IMR-90 (cell line): ENCODE data around the gene PCDHGA7. TPM values are rescaled to one million over a fixed set of nuclear protein-coding genes. Genes with fewer than 3 reads are reported as not detected.

ENCODE experiments used
- ATAC-seq: fragments of 200-7000 bp; cut with Tn5 transposase; 2 replicates; pipeline ENCODE4 v1.9.1; 2020; ENCODE audit warnings: low read depth, mild to moderate bottlenecking, moderate library complexity
- BruUV-seq: library from RNA; stranded (reverse); fragments of 400-500 nt; replicated peaks from 2 replicates; lab custom pipeline; 2021; lab: Mats Ljungman, UMichigan
- CTCF ChIA-PET: fragments of 300-600 bp; formaldehyde crosslinking; extraction: SDS; loops from one replicate; lab custom pipeline; 2021; ENCODE audit warnings: antibody characterized with exemption; lab: Yijun Ruan, JAX
- POLR2A ChIA-PET: fragments of 300-600 bp; sonication (Branson Sonifier 250); formaldehyde crosslinking; loops from one replicate; lab custom pipeline; 2022; ENCODE audit warnings: antibody characterized with exemption; ENCODE audit not compliant: unreplicated experiment; lab: Charles Lee
- DNase-seq: peaks from one replicate; pipeline ENCODE4 v3.0.0; 2013
- H2AFZ ChIP-seq: replicated peaks from 2 replicates; pipeline ENCODE3; 2013; ENCODE audit warnings: low read length, mild to moderate bottlenecking; ENCODE audit not compliant: poor library complexity
- H2AK5ac ChIP-seq: 2 replicates; pipeline ENCODE4 v1.6.1; 2013; ENCODE audit warnings: low read depth, low read length, inconsistent platforms
- H2AK9ac ChIP-seq: replicated peaks from 2 replicates; pipeline ENCODE3; 2013; ENCODE audit warnings: mild to moderate bottlenecking, low read depth, low read length, moderate library complexity; ENCODE audit not compliant: poor library complexity
- H2BK120ac ChIP-seq: 2 replicates; pipeline ENCODE4 v1.6.1; 2013; ENCODE audit warnings: low read depth, low read length, inconsistent platforms
- H2BK15ac ChIP-seq: 3 replicates; pipeline ENCODE4 v1.6.1; 2013; ENCODE audit warnings: low read depth, low read length, inconsistent platforms
- H2BK20ac ChIP-seq: 2 replicates; pipeline ENCODE4 v1.6.1; 2013; ENCODE audit warnings: low read depth, mild to moderate bottlenecking, inconsistent platforms, low read length, moderate library complexity
- H2BK5ac ChIP-seq: 2 replicates; pipeline ENCODE4 v1.6.1; 2013; ENCODE audit warnings: mild to moderate bottlenecking, low read depth, low read length, inconsistent platforms; ENCODE audit not compliant: poor library complexity, severe bottlenecking
- H3K14ac ChIP-seq: replicated peaks from 2 replicates; pipeline ENCODE4 v1.6.1; 2013; ENCODE audit warnings: low read depth, low read length, inconsistent platforms
- H3K18ac ChIP-seq: 2 replicates; pipeline ENCODE4 v1.6.1; 2013; ENCODE audit warnings: low read depth, low read length, control low read depth
- H3K23ac ChIP-seq: 2 replicates; pipeline ENCODE4 v1.6.1; 2013; ENCODE audit warnings: low read depth, low read length, inconsistent platforms
- H3K27ac ChIP-seq: 2 replicates; pipeline ENCODE4 v1.5.1; 2013; ENCODE audit warnings: mild to moderate bottlenecking, control low read depth, low read length; ENCODE audit not compliant: insufficient read depth
- H3K27me3 ChIP-seq: 2 replicates; pipeline ENCODE4 v1.6.1; 2013; ENCODE audit warnings: low read length; ENCODE audit not compliant: control insufficient read depth, insufficient read depth
- H3K36me3 ChIP-seq: 2 replicates; pipeline ENCODE4 v1.6.1; 2013; ENCODE audit warnings: low read length, mixed read lengths; ENCODE audit not compliant: control insufficient read depth, insufficient read depth
- H3K4ac ChIP-seq: 2 replicates; pipeline ENCODE4 v1.6.1; 2013; ENCODE audit warnings: low read depth, low read length, inconsistent platforms
- H3K4me1 ChIP-seq: 2 replicates; pipeline ENCODE4 v1.6.1; 2013; ENCODE audit warnings: low read length, mixed read lengths; ENCODE audit not compliant: control insufficient read depth, insufficient read depth
- H3K4me2 ChIP-seq: 2 replicates; pipeline ENCODE4 v1.6.1; 2013; ENCODE audit warnings: low read depth, mild to moderate bottlenecking, control low read depth, low read length, moderate library complexity
- H3K4me3 ChIP-seq: 2 replicates; pipeline ENCODE4 v1.5.1; 2013; ENCODE audit warnings: low read depth, mild to moderate bottlenecking, control low read depth, low read length, moderate library complexity; ENCODE audit not compliant: insufficient read depth
- H3K56ac ChIP-seq: 2 replicates; pipeline ENCODE4 v1.6.1; 2013; ENCODE audit warnings: low read length, inconsistent platforms; ENCODE audit not compliant: insufficient read depth; ENCODE audit errors: extremely low read depth
- H3K79me1 ChIP-seq, 2 experiments: 2 replicates each; pipeline ENCODE4 v1.6.1; 2013; ENCODE audit warnings: low read length in 2 of 2, inconsistent platforms in 1 of 2, low read depth in 1 of 2
- H3K9ac ChIP-seq: 2 replicates; pipeline ENCODE4 v1.6.1; 2013; ENCODE audit warnings: low read depth, low read length, control low read depth
- H3K9me1 ChIP-seq: 2 replicates; pipeline ENCODE4 v1.6.1; 2013; ENCODE audit warnings: low read length, inconsistent platforms; ENCODE audit not compliant: insufficient read depth
- H3K9me3 ChIP-seq: 2 replicates; pipeline ENCODE4 v1.6.1; 2013; ENCODE audit warnings: low read length; ENCODE audit not compliant: control insufficient read depth, insufficient read depth
- H4K20me1 ChIP-seq: 2 replicates; pipeline ENCODE4 v1.6.1; 2013; ENCODE audit warnings: low read length, inconsistent platforms; ENCODE audit not compliant: insufficient read depth
- H4K5ac ChIP-seq: 2 replicates; pipeline ENCODE4 v1.6.1; 2013; ENCODE audit warnings: mild to moderate bottlenecking, low read depth, low read length, control low read depth
- H4K8ac ChIP-seq, 2 experiments: 2 replicates each; pipeline ENCODE4 v1.6.1; 2013; ENCODE audit warnings: low read depth in 2 of 2, low read length in 2 of 2, control low read depth in 1 of 2, inconsistent platforms in 1 of 2
- H4K91ac ChIP-seq: 2 replicates; pipeline ENCODE4 v1.6.1; 2013; ENCODE audit warnings: low read depth, low read length, inconsistent platforms; ENCODE audit not compliant: insufficient read depth
- BHLHE40 ChIP-seq: fragments of 150-350 bp; IDR thresholded peaks from 2 replicates; pipeline ENCODE4 v1.6.1; 2016; ENCODE audit warnings: mild to moderate bottlenecking, low read depth, low read length
- CEBPB ChIP-seq: IDR thresholded peaks from 2 replicates; pipeline ENCODE4 v1.6.1; 2012; ENCODE audit warnings: low read depth, low read length, improper control_type of control experiment
- FOS ChIP-seq: fragments of 150-350 bp; IDR thresholded peaks from 2 replicates; pipeline ENCODE4 v1.6.1; 2016; ENCODE audit warnings: low read depth, low read length
- MXI1 ChIP-seq: IDR thresholded peaks from 2 replicates; pipeline ENCODE4 v1.6.1; 2012; ENCODE audit warnings: low read depth, mild to moderate bottlenecking, low read length, moderate library complexity, borderline replicate concordance
- NFE2L2 ChIP-seq: fragments of 150-350 bp; IDR thresholded peaks from 2 replicates; pipeline ENCODE4 v1.6.1; 2016; ENCODE audit warnings: low read depth, mild to moderate bottlenecking, low read length
- RAD21 ChIP-seq: IDR thresholded peaks from 2 replicates; pipeline ENCODE4 v1.6.1; 2012; ENCODE audit warnings: low read length, improper control_type of control experiment
- WGBS, 2 experiments: methylation state at CpG; one replicate each; pipeline versions ENCODE4 v1.1.5 to v1.1.7; 2013; ENCODE audit warnings: missing lambda C conversion rate in 2 of 2; ENCODE audit not compliant: insufficient read length in 1 of 2; ENCODE audit errors: extremely low coverage in 2 of 2; 5-methylcytosine and 5-hydroxymethylcytosine counted together
- dilution Hi-C: fragments of 300-500 bp; cut with HindIII; formaldehyde crosslinking; loops from one replicate; pipeline ENCODE4 v1.14.3; 2018; ENCODE audit warnings: low sequenced_read_pairs; ENCODE audit not compliant: unreplicated experiment
- in situ Hi-C: fragments of 300-500 bp; cut with MboI; formaldehyde crosslinking; loops from 3 replicates; pipeline ENCODE4 v1.14.3; 2019; ENCODE audit warnings: low sequenced_read_pairs, inconsistent platforms, mixed read lengths
- intact Hi-C: fragments of 100-400 bp; cut with micrococcal nuclease; formaldehyde crosslinking; loops from 2 replicates; pipeline ENCODE4 v1.10.0; 2022
- polyA plus RNA-seq, 3 experiments: library from polyadenylated mRNA; depleted of rRNA; stranded (reverse); fragments of >200 nt; gene quantifications; 2 replicates each; pipeline ENCODE4 v1.2.3, GENCODE V29; 2012; ENCODE audit warnings: low replicate concordance in 1 of 3
- total RNA-seq: library from RNA; depleted of rRNA; stranded (reverse); fragments of >200 nt; gene quantifications from 2 replicates; pipeline ENCODE4 v1.2.3, GENCODE V29; 2012
- TF ChIP-seq, protein P1 (sequence below): fragments of 150-350 bp; IDR thresholded peaks from 2 replicates; pipeline ENCODE4 v1.6.1; 2017; ENCODE audit warnings: mild to moderate bottlenecking, antibody characterized with exemption, low read length, low read depth
- TF ChIP-seq, protein P2 (sequence below): fragments of 150-350 bp; IDR thresholded peaks from 2 replicates; pipeline ENCODE4 v1.6.1; 2016; ENCODE audit warnings: low read depth, mild to moderate bottlenecking, low read length, moderate library complexity, borderline replicate concordance

PCDHGA7 gene
- total and polyA plus RNA-seq, 2 of the 4 experiments (the other 2 are of a cell fraction), result 3.2 to 3.4 TPM

DNA sequence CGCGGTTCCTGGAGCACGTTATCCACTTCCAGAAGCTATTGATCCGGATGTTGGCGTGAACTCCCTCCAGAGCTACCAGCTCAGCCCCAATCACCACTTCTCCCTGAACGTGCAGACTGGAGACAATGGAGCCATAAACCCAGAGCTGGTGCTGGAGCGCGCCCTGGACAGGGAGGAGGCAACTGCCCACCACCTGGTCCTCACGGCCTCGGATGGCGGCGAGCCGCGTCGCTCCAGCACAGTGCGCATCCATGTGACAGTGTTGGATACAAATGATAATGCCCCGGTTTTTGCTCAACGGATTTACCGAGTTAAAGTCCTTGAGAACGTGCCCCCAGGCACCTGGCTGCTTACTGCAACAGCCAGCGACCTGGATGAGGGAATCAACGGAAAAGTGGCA lies 20.8 kb downstream of the PCDHGA7 start:
- Histone ChIP-seq H3K23ac (no peak overlapping the region), H2AFZ (no peak overlapping the region), H4K8ac (no peak overlapping the region), H2AK9ac (no peak overlapping the region), H4K20me1 (no peaks in the 10 kb centered on the region), H3K27ac (no peak overlapping the region), H2BK20ac (no peak overlapping the region), H3K79me1 (peaks cover 16 to 26% of the 10 kb centered on the region in 2 experiments), H2BK15ac (no peak overlapping the region), H2AK5ac (no peak overlapping the region), H3K9me3 (peaks cover 58% of the 10 kb centered on the region), H4K5ac (no peak overlapping the region), H3K27me3 (no peaks in the 10 kb centered on the region), H3K4ac (no peak overlapping the region), H3K18ac (no peak overlapping the region), H2BK120ac (no peak overlapping the region), H3K4me2 (no peak overlapping the region), H3K4me3 (no peak overlapping the region), H3K4me1 (no peaks in the 10 kb centered on the region), H3K36me3 (peaks cover 21% of the 10 kb centered on the region), H2BK5ac (no peak overlapping the region), H3K56ac (no peak overlapping the region), H3K14ac (no peak overlapping the region), H3K9me1 (no peaks in the 10 kb centered on the region), H4K91ac (no peak overlapping the region), H3K9ac (no peak overlapping the region)
- no peak for TF ChIP-seq BHLHE40
- no peak for TF ChIP-seq MXI1
- TF ChIP-seq, protein P1, sequence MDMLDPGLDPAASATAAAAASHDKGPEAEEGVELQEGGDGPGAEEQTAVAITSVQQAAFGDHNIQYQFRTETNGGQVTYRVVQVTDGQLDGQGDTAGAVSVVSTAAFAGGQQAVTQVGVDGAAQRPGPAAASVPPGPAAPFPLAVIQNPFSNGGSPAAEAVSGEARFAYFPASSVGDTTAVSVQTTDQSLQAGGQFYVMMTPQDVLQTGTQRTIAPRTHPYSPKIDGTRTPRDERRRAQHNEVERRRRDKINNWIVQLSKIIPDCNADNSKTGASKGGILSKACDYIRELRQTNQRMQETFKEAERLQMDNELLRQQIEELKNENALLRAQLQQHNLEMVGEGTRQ, result no peak
- TF ChIP-seq CEBPB, result no peak
- no peak for TF ChIP-seq FOS
- no peak for TF ChIP-seq RAD21
- TF ChIP-seq NFE2L2, result no peak
- TF ChIP-seq, protein P2, sequence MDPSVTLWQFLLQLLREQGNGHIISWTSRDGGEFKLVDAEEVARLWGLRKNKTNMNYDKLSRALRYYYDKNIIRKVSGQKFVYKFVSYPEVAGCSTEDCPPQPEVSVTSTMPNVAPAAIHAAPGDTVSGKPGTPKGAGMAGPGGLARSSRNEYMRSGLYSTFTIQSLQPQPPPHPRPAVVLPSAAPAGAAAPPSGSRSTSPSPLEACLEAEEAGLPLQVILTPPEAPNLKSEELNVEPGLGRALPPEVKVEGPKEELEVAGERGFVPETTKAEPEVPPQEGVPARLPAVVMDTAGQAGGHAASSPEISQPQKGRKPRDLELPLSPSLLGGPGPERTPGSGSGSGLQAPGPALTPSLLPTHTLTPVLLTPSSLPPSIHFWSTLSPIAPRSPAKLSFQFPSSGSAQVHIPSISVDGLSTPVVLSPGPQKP, result no peak
- CTCF ChIA-PET, result interaction anchor here (1.2 kb wide), 1 partner anchor 160 kb away, joined by 4 read pairs; no protein-coding TSS in a partner anchor
- intact Hi-C loops (no loop called here), in situ Hi-C loops (no loop called here), dilution Hi-C loops (no loop called here)
- POLR2A ChIA-PET, result no interaction called here
- BruUV-seq, result no TSS peak
- ATAC-seq (no peak), DNase-seq (no peak)
- WGBS, 2 experiments, result 53% methylated on average over 11 of the region's 22 CpGs; no CpG with 5 or more reads in 1 of the 2 experiments
